K562 (cell line): ENCODE measurements around the gene RHBDF2. TPM values are rescaled to one million over a fixed set of nuclear protein-coding genes. Genes with fewer than 3 reads are reported as not detected.

Source experiments
- AFF4 ChIP-seq: sonication (generic); formaldehyde crosslinking; IDR thresholded peaks from 2 replicates; pipeline ENCODE4 v1.8.0; 2023; ENCODE audit warnings: mild to moderate bottlenecking, missing genetic modification reagents
- CREB5 ChIP-seq: fragments of 250-450 bp; sonication (Bioruptor Pico); IDR thresholded peaks from 2 replicates; pipeline ENCODE4 v1.5.0; 2020; ENCODE audit warnings: mild to moderate bottlenecking
- CREBBP ChIP-seq: IDR thresholded peaks from one replicate; pipeline ENCODE4 v1.6.1; 2012; ENCODE audit warnings: low read depth, mild to moderate bottlenecking, control low read depth, inconsistent platforms, low read length
- ELF4 ChIP-seq: fragments of 450-650 bp; formaldehyde crosslinking; IDR thresholded peaks from 2 replicates; pipeline ENCODE4 v1.4.0; 2022; ENCODE audit warnings: missing genetic modification characterization
- EP300 ChIP-seq: IDR thresholded peaks from 2 replicates; pipeline ENCODE4 v1.6.1; 2012; ENCODE audit warnings: low read length, improper control_type of control experiment
- ERF ChIP-seq: fragments of 450-650 bp; formaldehyde crosslinking; IDR thresholded peaks from 2 replicates; pipeline ENCODE4 v1.4.0; 2020; ENCODE audit warnings: mild to moderate bottlenecking, mixed read lengths
- EWSR1 ChIP-seq: fragments of 450-650 bp; IDR thresholded peaks from 2 replicates; pipeline ENCODE4 v1.6.1; 2018; ENCODE audit warnings: borderline replicate concordance, mild to moderate bottlenecking, low read depth, moderate library complexity; ENCODE audit not compliant: partially characterized antibody
- HBP1 ChIP-seq: fragments of 450-650 bp; formaldehyde crosslinking; IDR thresholded peaks from 2 replicates; pipeline ENCODE4 v1.4.0; 2022; ENCODE audit warnings: missing genetic modification characterization
- MCM2 ChIP-seq: fragments of 450-650 bp; IDR thresholded peaks from 2 replicates; pipeline ENCODE4 v1.6.1; 2017; ENCODE audit warnings: low read depth, mild to moderate bottlenecking
- MTA3 ChIP-seq: fragments of 450-650 bp; formaldehyde crosslinking; IDR thresholded peaks from 2 replicates; pipeline ENCODE4 v1.6.1; 2017; ENCODE audit warnings: mild to moderate bottlenecking, borderline replicate concordance
- NFIX ChIP-seq: fragments of 250-450 bp; sonication (Bioruptor Pico); IDR thresholded peaks from 2 replicates; pipeline ENCODE4 v1.4.0; 2020; ENCODE audit warnings: low read depth, mild to moderate bottlenecking, moderate library complexity
- PRPF4 ChIP-seq: fragments of 200-400 bp; formaldehyde crosslinking; IDR thresholded peaks from one replicate; pipeline ENCODE4 v1.6.1; 2017; ENCODE audit warnings: low read length, low read depth, mild to moderate bottlenecking; ENCODE audit not compliant: insufficient read depth, poor library complexity, severe bottlenecking
- SMARCC2 ChIP-seq: fragments of 450-650 bp; IDR thresholded peaks from 2 replicates; pipeline ENCODE4 v1.6.1; 2017; ENCODE audit warnings: antibody characterized with exemption, moderate library complexity, mild to moderate bottlenecking, low read depth
- SNIP1 ChIP-seq: fragments of 450-650 bp; IDR thresholded peaks from 2 replicates; pipeline ENCODE4 v1.7.1; 2017; ENCODE audit warnings: low read depth, mild to moderate bottlenecking
- TAF9B ChIP-seq: fragments of 450-650 bp; IDR thresholded peaks from 2 replicates; pipeline ENCODE4 v1.6.1; 2018; ENCODE audit warnings: mild to moderate bottlenecking; ENCODE audit not compliant: partially characterized antibody
- TBL1XR1 ChIP-seq, 2 experiments: IDR thresholded peaks; 2 replicates each; pipeline ENCODE4 v1.6.1; 2012; ENCODE audit warnings: improper control_type of control experiment in 2 of 2, low read length in 2 of 2, mild to moderate bottlenecking in 1 of 2
- TCF15 ChIP-seq: fragments of 250-450 bp; sonication (Bioruptor Pico); IDR thresholded peaks from 2 replicates; pipeline ENCODE4 v1.8.0; 2022; ENCODE audit warnings: moderate library complexity, mild to moderate bottlenecking, inconsistent platforms
- TOE1 ChIP-seq, 2 experiments: fragments of 450-650 bp in 1 of 2; sonication (generic) in 1 of 2; formaldehyde crosslinking in 1 of 2; IDR thresholded peaks; 2 replicates each; pipeline versions ENCODE4 v1.7.1 to v1.8.0; 2016 to 2022; ENCODE audit warnings: borderline replicate concordance in 2 of 2, mild to moderate bottlenecking in 2 of 2, antibody characterized with exemption in 1 of 2, inconsistent platforms in 1 of 2, low read depth in 1 of 2, missing genetic modification reagents in 1 of 2, moderate library complexity in 1 of 2
- U2AF2 ChIP-seq: fragments of 200-400 bp; formaldehyde crosslinking; optimal IDR thresholded peaks from 2 replicates; pipeline ENCODE3; 2017; ENCODE audit warnings: low read depth, mild to moderate bottlenecking, low read length
- ZNF165 ChIP-seq: fragments of 250-450 bp; sonication (Bioruptor Pico); IDR thresholded peaks from 2 replicates; pipeline ENCODE4 v1.4.0; 2020; ENCODE audit warnings: borderline replicate concordance
- polyA plus RNA-seq, 8 experiments: library from polyadenylated mRNA; depleted of rRNA in 4 of 8; stranded (reverse) in 5 of 8; unstranded in 3 of 8; fragments of >200 nt; fragmentation: Nextera tagmentation in 2 of 8; fragmentation: Illumina TruSeq in 1 of 8; extraction: Ambion mirVana in 2 of 8; extraction: Trizol in 1 of 8; gene quantifications; 2 replicates each; pipeline versions ENCODE4 v1.2.1 to v1.2.3, GENCODE V29; 2011 to 2014; ENCODE audit warnings: inconsistent platforms in 1 of 8, missing spikeins in 1 of 8
- total RNA-seq, 7 experiments: library from RNA; depleted of rRNA in 6 of 7; stranded (reverse); fragments of >200 nt in 6 of 7; fragmentation: Illumina TruSeq in 2 of 7; extraction: Trizol in 2 of 7; gene quantifications; 2 replicates each; pipeline versions ENCODE4 v1.2.1 to v1.2.3, GENCODE V29; 2011 to 2021; ENCODE audit warnings: low replicate concordance in 1 of 7

The RHBDF2 gene
- total and polyA plus RNA-seq, 9 of the 15 experiments (the other 6 are each of a cell fraction or from before 2014, with no cell fraction given): 0.04 to 2.8 (median 1.1) TPM

GRCh38 chr17:76501018-76501826 lies at the start of gene RHBDF2 (continued):
- TF ChIP-seq ZNF165 (CRISPR knock-in tag): no peak
- TF ChIP-seq SMARCC2: no peak
- no peak for TF ChIP-seq HBP1
- no peak for TF ChIP-seq EP300
- no peak for TF ChIP-seq EWSR1
- TF ChIP-seq ELF4 (CRISPR knock-in tag): no peak
- TF ChIP-seq TCF15 (CRISPR knock-in tag): no peak
- no peak for TF ChIP-seq ERF (CRISPR knock-in tag)
- no peak for TF ChIP-seq CREBBP
- TF ChIP-seq TAF9B: no peak
- TF ChIP-seq CREB5 (CRISPR knock-in tag): no peak
- no peak for TF ChIP-seq TBL1XR1 (IDR thresholded peaks at IDR 0.05; ENCODE audit: low read length in 2 of 2)
- TF ChIP-seq SNIP1: no peak
- no peak for TF ChIP-seq U2AF2
- TF ChIP-seq NFIX: no peak
- no peak for TF ChIP-seq MCM2
- 0 out of 2 replicates have a peak, but pooled peaks have one; percentile 49 for TF ChIP-seq MTA3
- TF ChIP-seq AFF4 (CRISPR knock-in tag): no peak
- TF ChIP-seq TOE1 (IDR thresholded peaks at IDR 0.05; ENCODE audit: borderline replicate concordance): no peak
- no peak for TF ChIP-seq TOE1 (CRISPR knock-in tag; IDR thresholded peaks at IDR 0.05; ENCODE audit: borderline replicate concordance, low read depth)
- no peak for TF ChIP-seq PRPF4
